HUES64 (cell line): Measurements from ENCODE around the gene TET3.

Experiments used
- H3K27ac ChIP-seq: 2 replicates; pipeline ENCODE4 v1.7.0; 2013; ENCODE audit warnings: low read depth, low read length, inconsistent platforms
- H3K27me3 ChIP-seq: 2 replicates; pipeline ENCODE4 v1.6.1; 2013; ENCODE audit warnings: mild to moderate bottlenecking, low read length; ENCODE audit not compliant: insufficient read depth
- H3K36me3 ChIP-seq: 2 replicates; pipeline ENCODE4 v1.6.1; 2013; ENCODE audit warnings: mild to moderate bottlenecking, low read length; ENCODE audit not compliant: insufficient read depth
- H3K4me1 ChIP-seq: 2 replicates; pipeline ENCODE4 v1.6.1; 2013; ENCODE audit warnings: mild to moderate bottlenecking, low read length, moderate library complexity; ENCODE audit not compliant: insufficient read depth
- H3K4me3 ChIP-seq: 2 replicates; pipeline ENCODE4 v1.5.1; 2013; ENCODE audit warnings: mild to moderate bottlenecking, low read length, moderate library complexity
- H3K9ac ChIP-seq: 2 replicates; pipeline ENCODE4 v1.6.1; 2013; ENCODE audit warnings: mild to moderate bottlenecking, low read depth, low read length
- H3K9me3 ChIP-seq: 2 replicates; pipeline ENCODE4 v1.6.1; 2013; ENCODE audit warnings: low read depth, low read length; ENCODE audit not compliant: insufficient read depth
- WGBS: fragments of 150-250, 120-280 bp; methylation state at CpG from one replicate; pipeline ENCODE4 v1.1.7; 2013; ENCODE audit warnings: missing lambda C conversion rate; 5-methylcytosine and 5-hydroxymethylcytosine counted together

Gene TET3

GRCh38 chr2:74000666-74001065 is 16.0 kb downstream of the TET3 start:
- Histone ChIP-seq H3K4me3 (no peak overlapping the region), H3K9ac (no peak overlapping the region), H3K36me3 (no peaks in the 10 kb centered on the region), H3K27me3 (no peaks in the 10 kb centered on the region), H3K27ac (no peak overlapping the region), H3K4me1 (peaks cover 30% of the 10 kb centered on the region), H3K9me3 (no peaks in the 10 kb centered on the region)
- WGBS, result 93% methylated on average over 5 of the region's 5 CpGs

GRCh38 chr2:74001121-74001520 is 16.4 kb downstream of the TET3 start:
- Histone ChIP-seq H3K4me3 (no peak overlapping the region), H3K9me3 (no peaks in the 10 kb centered on the region), H3K9ac (no peak overlapping the region), H3K4me1 (peaks cover 29% of the 10 kb centered on the region), H3K36me3 (no peaks in the 10 kb centered on the region), H3K27ac (no peak overlapping the region), H3K27me3 (no peaks in the 10 kb centered on the region)
- WGBS, result 70% methylated on average over 3 of the region's 4 CpGs

- 21% methylated on average over 20 of the region's 24 CpGs for WGBS
Measured at GRCh38 chr2:74001781-74002504, 17.2 kb downstream of the TET3 start.

GRCh38 chr2:74002505-74003421 is 18.1 kb downstream of the TET3 start:
- Histone ChIP-seq H3K9ac (peak overlapping the region; percentile 65), H3K9me3 (no peaks in the 10 kb centered on the region), H3K27me3 (no peaks in the 10 kb centered on the region; the same call in 1 of the 2 replicates), H3K4me3 (peak overlapping the region; percentile 80), H3K27ac (peak overlapping the region; percentile 83; the same call in 1 of the 2 replicates), H3K4me1 (peaks cover 44% of the 10 kb centered on the region), H3K36me3 (no peaks in the 10 kb centered on the region)
- WGBS, result under 1% methylated on average over 68 of the region's 68 CpGs

More at GRCh38 chr2:74001781-74002504, 17.2 kb downstream of the TET3 start:
- Histone ChIP-seq H3K9ac (no peak overlapping the region), H3K9me3 (no peaks in the 10 kb centered on the region), H3K27me3 (no peaks in the 10 kb centered on the region; the same call in 1 of the 2 replicates), H3K36me3 (no peaks in the 10 kb centered on the region), H3K4me3 (peak overlapping the region; percentile 80), H3K4me1 (peaks cover 37% of the 10 kb centered on the region), H3K27ac (no peak overlapping the region)

DNA sequence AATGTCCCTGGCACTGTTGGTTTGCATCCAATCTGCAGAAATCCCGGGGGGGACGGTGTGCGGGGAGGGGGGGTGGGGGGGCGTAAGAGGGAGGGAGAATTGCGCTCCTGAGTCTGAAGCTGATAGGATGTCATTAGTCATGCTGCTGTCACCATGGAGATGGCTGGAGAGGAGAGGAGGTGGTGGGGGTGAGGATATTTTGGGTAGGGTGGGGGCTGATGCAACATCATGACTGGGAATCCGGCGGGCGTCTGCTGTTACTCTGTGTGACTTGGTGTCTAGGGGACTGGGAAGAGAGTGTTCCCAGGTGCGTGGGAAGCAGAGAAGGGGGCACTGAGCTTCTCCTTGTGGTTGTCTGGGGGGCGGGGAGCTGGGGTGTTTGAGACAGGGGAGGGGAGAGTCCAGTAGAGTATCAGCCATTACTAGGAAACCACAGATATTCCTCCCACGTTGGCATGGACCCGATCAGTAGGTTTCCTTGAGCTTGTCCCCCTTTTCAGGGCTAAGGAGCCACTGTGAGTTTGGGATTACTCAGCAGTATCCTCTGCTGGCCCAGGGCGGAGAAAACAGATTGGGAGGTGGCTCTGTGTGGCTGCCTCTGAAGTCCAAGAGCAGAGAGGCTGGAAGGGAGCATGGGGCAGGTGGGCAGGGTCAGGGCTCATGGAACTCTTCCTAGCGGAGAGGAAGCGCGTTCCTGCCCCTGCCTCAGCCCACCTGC is 18.9 kb downstream of the TET3 start:
- Histone ChIP-seq H3K9me3 (no peaks in the 10 kb centered on the region), H3K9ac (no peak overlapping the region), H3K27me3 (no peaks in the 10 kb centered on the region; the same call in 1 of the 2 replicates), H3K4me1 (peaks cover 53% of the 10 kb centered on the region), H3K27ac (no peak overlapping the region; the same call in 1 of the 2 replicates), H3K36me3 (no peaks in the 10 kb centered on the region), H3K4me3 (peak overlapping the region; percentile 80)
- 29% methylated on average over 16 of the region's 16 CpGs for WGBS

- peaks cover 59% of the 10 kb centered on the region for H3K4me1 ChIP-seq
- no peaks in the 10 kb centered on the region; the same call in 1 of the 2 replicates for H3K36me3 ChIP-seq
- 80% methylated on average over 15 of the region's 18 CpGs for WGBS
- no peak overlapping the region for H3K9ac ChIP-seq
- no peak overlapping the region for H3K27ac ChIP-seq
- H3K27me3 ChIP-seq, result no peaks in the 10 kb centered on the region; the same call in 1 of the 2 replicates
- H3K4me3 ChIP-seq, result peak overlapping the region; percentile 3; the same call in 1 of the 2 replicates
- no peaks in the 10 kb centered on the region for H3K9me3 ChIP-seq
Measured at GRCh38 chr2:74004212-74005182, 19.8 kb downstream of the TET3 start.

DNA sequence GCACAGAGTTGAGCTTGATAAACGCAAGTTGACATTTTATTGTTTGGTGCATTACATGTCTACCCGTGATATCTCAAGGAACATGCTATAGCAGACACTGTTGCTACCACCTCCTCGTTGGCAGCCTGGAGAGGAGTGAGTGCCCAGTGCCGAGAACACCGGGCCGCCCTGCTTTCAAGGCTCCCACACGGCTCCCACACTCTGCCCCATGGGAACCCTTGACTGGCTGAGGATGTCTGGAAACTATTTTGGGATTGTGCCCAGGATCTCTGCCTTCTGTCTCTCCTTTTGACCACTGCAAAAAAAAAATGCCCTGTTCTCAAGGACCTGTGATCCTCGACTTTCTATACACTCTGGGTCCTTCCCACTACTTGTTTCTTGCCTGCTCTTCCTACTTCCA is 21.1 kb downstream of the TET3 start:
- no peaks in the 10 kb centered on the region; the same call in 1 of the 2 replicates for H3K27me3 ChIP-seq
- H3K9me3 ChIP-seq, result no peaks in the 10 kb centered on the region
- no peaks in the 10 kb centered on the region; the same call in 1 of the 2 replicates for H3K36me3 ChIP-seq
- peaks cover 51% of the 10 kb centered on the region for H3K4me1 ChIP-seq
- H3K4me3 ChIP-seq, result no peak overlapping the region
- no peak overlapping the region for H3K27ac ChIP-seq
- 90% methylated on average over 8 of the region's 8 CpGs for WGBS
- H3K9ac ChIP-seq, result no peak overlapping the region

- H3K4me1 ChIP-seq, result peaks cover 46% of the 10 kb centered on the region
- H3K36me3 ChIP-seq, result no peaks in the 10 kb centered on the region; the same call in 1 of the 2 replicates
- H3K4me3 ChIP-seq, result no peak overlapping the region
- no peak overlapping the region for H3K9ac ChIP-seq
- 47% methylated on average over 6 of the region's 7 CpGs for WGBS
- no peaks in the 10 kb centered on the region for H3K9me3 ChIP-seq
- no peak overlapping the region for H3K27ac ChIP-seq
- H3K27me3 ChIP-seq, result no peaks in the 10 kb centered on the region; the same call in 1 of the 2 replicates
Measured at GRCh38 chr2:74006459-74006858, 21.7 kb downstream of the TET3 start.

GRCh38 chr2:74007121-74007520 is 22.4 kb downstream of the TET3 start:
- WGBS, result 77% methylated on average over 4 of the region's 4 CpGs
- Histone ChIP-seq H3K9me3 (no peaks in the 10 kb centered on the region), H3K27me3 (no peaks in the 10 kb centered on the region; the same call in 1 of the 2 replicates), H3K9ac (no peak overlapping the region), H3K4me3 (no peak overlapping the region), H3K27ac (no peak overlapping the region), H3K4me1 (peaks cover 44% of the 10 kb centered on the region), H3K36me3 (no peaks in the 10 kb centered on the region; the same call in 1 of the 2 replicates)

- Histone ChIP-seq H3K27me3 (no peaks in the 10 kb centered on the region; the same call in 1 of the 2 replicates), H3K4me3 (no peak overlapping the region), H3K4me1 (peaks cover 44% of the 10 kb centered on the region), H3K27ac (no peak overlapping the region), H3K36me3 (no peaks in the 10 kb centered on the region; the same call in 1 of the 2 replicates), H3K9ac (no peak overlapping the region), H3K9me3 (no peaks in the 10 kb centered on the region)
- WGBS, result 91% methylated on average over 5 of the region's 5 CpGs
Measured at GRCh38 chr2:74007711-74008110, 23.0 kb downstream of the TET3 start.
